ENCODE results near the gene MMP24OS. TPM values are rescaled to one million over a fixed set of nuclear protein-coding genes. Genes with fewer than 3 reads are reported as not detected.

Gene MMP24OS
- total RNA-seq, 3 donors from 2014 or later, result 90.9 to 156 (median 124) TPM

DNA sequence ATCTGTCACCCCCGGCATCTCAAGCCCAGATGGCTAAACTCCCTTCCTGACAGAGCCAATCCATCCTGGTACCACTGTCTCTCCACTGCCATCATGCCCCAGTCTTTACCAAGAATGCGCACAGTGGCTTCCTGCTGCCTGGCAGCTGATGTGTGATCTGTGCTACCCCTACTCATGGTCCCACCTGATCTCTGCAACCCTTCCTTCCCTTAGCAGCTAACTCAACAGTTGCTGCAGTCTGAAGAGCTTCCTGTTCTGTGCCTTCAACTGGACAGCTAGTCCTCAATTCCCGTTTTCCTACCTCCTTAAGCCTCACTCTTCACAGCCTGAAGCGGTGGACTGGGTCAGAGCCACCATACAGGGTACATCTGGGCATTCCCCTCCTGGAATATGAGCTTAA lies 21.9 kb upstream of the MMP24OS start:
- Histone ChIP-seq H3K4me3 (no peak overlapping the region), H3K9me3 (no peaks in the 10 kb centered on the region), H3K36me3 (ENCODE audit: low read depth) (no peaks in the 10 kb centered on the region), H3K4me1 (ENCODE audit: low read depth) (no peaks in the 10 kb centered on the region)
- no peak for ATAC-seq
- no peak for DNase-seq
- intact Hi-C loops (cut with DNase I, micrococcal nuclease), result loop anchor here (5.0 kb wide), 2 partner anchors 138 to 148 kb away; partner anchors contain the start of gene GDF5 (in 1 of the 2)
- TF ChIP-seq, protein P1, sequence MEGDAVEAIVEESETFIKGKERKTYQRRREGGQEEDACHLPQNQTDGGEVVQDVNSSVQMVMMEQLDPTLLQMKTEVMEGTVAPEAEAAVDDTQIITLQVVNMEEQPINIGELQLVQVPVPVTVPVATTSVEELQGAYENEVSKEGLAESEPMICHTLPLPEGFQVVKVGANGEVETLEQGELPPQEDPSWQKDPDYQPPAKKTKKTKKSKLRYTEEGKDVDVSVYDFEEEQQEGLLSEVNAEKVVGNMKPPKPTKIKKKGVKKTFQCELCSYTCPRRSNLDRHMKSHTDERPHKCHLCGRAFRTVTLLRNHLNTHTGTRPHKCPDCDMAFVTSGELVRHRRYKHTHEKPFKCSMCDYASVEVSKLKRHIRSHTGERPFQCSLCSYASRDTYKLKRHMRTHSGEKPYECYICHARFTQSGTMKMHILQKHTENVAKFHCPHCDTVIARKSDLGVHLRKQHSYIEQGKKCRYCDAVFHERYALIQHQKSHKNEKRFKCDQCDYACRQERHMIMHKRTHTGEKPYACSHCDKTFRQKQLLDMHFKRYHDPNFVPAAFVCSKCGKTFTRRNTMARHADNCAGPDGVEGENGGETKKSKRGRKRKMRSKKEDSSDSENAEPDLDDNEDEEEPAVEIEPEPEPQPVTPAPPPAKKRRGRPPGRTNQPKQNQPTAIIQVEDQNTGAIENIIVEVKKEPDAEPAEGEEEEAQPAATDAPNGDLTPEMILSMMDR (IDR thresholded peaks at IDR 0.05), result no peak

DNA sequence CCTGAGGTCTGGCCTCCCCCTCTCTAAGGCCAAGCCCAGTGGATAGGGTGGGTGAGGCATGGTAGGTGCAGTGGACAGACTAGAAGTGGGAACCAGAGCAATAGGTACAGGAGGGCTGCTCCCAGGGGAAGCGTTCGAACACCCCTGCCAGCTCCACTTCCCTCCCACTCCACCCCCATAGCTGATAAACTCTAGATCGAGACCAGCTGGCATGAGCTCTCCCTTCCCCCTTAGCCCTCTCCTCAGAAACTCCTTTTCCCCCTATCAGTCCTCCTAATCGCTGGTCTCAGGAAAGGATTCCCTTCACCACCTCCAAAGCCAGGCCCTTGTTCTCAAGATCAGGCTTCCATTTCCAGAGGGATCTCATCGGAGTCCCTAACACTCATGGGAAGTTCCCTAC lies 20.3 kb upstream of the MMP24OS start:
- Histone ChIP-seq H3K4me3 (no peak overlapping the region), H3K4me1 (ENCODE audit: low read depth) (no peaks in the 10 kb centered on the region), H3K36me3 (ENCODE audit: low read depth) (no peaks in the 10 kb centered on the region), H3K9me3 (no peaks in the 10 kb centered on the region)
- DNase-seq, result no peak
- intact Hi-C loops (cut with DNase I, micrococcal nuclease), result no loop called here
- no peak for ATAC-seq
- TF ChIP-seq, protein P1 (IDR thresholded peaks at IDR 0.05), result no peak

DNA sequence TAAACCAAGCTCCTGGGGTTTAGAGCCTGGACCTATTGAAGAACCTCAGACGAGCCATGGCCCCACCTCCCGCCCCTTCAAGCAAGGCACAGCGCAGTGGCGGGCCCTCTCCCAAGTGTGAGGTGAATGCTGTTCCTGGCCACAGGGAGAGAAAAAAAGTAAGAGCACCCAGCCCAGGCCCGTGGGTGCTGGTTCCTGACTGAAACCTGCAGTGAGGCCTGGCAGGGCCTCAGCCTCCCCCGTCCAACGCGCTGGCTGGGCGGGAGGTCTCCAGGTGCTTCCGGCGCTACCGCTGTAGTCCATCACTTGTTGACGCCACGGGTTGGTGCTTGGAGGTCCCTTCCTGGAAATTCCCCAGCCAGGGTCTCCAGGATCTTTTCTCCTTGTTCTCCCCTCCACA lies 19.8 kb upstream of the MMP24OS start:
- H3K4me3 ChIP-seq, result no peak overlapping the region
- DNase-seq (no peak), ATAC-seq (no peak)
- no peaks in the 10 kb centered on the region for H3K36me3 ChIP-seq (ENCODE audit: low read depth)
- intact Hi-C loops (cut with DNase I, micrococcal nuclease), result no loop called here
- H3K9me3 ChIP-seq, result no peaks in the 10 kb centered on the region
- H3K4me1 ChIP-seq (ENCODE audit: low read depth), result no peaks in the 10 kb centered on the region
- TF ChIP-seq, protein P1 (IDR thresholded peaks at IDR 0.05), result no peak

DNA sequence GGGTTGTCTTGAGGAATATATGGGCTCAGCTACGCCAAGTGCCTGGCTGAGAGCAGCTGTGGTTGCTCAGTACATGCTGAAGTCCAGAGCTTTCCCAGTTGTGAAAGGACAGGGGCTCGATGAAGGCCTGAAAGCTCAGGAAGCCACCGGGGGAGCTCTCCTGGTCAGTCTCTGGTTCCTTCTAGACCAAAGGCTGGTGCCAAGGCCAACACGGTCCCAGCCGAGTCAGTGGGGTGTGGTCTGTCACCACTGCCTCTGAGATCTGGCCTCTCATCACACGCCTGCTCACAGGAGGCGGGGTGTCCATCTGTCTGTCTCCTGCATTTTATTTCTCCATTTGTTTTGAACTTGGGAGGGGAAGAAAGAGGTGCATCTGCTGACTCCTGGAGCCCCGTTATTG lies 19.2 kb upstream of the MMP24OS start:
- no peaks in the 10 kb centered on the region for H3K9me3 ChIP-seq
- no peak overlapping the region for H3K4me3 ChIP-seq
- TF ChIP-seq, protein P1 (IDR thresholded peaks at IDR 0.05), result no peak
- ATAC-seq (peak; percentile 49), DNase-seq (peak in 1 of 3 donors; percentile 36)
- intact Hi-C loops (cut with DNase I, micrococcal nuclease), result no loop called here
- no peaks in the 10 kb centered on the region for H3K4me1 ChIP-seq (ENCODE audit: low read depth)
- no peaks in the 10 kb centered on the region for H3K36me3 ChIP-seq (ENCODE audit: low read depth)

DNA sequence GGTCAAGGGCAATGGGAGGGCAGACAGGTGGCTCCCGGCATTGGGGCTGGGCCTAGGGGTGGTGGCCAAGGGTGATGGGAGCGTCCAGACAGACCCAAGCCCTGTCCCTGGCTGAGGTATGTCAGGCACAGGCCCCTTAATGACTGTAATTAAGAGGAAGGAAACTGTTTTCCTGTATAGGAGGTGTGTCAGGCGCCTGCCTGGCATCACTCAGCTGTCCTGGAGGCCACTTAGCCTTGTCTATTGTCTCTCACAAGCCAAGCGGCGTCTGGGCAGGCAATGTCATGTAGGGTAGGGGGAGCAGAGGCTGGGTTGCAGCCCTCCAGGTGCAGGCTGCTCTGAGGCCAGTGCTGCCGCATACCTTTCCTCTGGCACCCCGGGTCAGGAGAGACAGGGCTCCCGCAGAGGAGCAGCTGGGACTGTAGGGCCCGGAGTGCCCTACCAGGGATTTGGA lies 18.2 kb upstream of the MMP24OS start:
- DNase-seq, result peak in 1 of 3 donors; percentile 35
- peak; percentile 15 for ATAC-seq
- Histone ChIP-seq H3K9me3 (no peaks in the 10 kb centered on the region), H3K4me3 (no peak overlapping the region), H3K4me1 (ENCODE audit: low read depth) (no peaks in the 10 kb centered on the region), H3K36me3 (ENCODE audit: low read depth) (no peaks in the 10 kb centered on the region)
- intact Hi-C loops (cut with DNase I, micrococcal nuclease), result no loop called here
- TF ChIP-seq, protein P1 (IDR thresholded peaks at IDR 0.05), result no peak

DNA sequence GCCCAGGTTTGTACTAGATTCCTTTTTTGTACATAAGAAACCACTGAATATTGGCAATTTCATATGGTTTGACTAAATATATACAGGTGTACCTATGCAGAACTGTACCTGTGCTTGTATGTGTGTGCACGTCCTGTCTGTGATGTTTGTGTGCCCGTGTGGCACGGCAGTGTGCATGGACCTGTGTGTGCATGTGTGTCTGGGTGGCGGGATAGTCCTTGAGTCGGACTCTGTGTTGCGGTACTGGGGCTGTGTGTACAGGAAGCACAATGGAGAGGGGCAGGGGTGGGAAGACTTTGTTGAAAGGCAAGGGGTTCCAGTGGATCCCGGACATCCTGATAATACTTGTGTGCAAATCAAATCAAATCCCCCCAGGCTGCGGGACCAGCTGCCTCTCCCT lies 17.8 kb upstream of the MMP24OS start:
- Histone ChIP-seq H3K9me3 (no peaks in the 10 kb centered on the region), H3K4me1 (ENCODE audit: low read depth) (no peaks in the 10 kb centered on the region), H3K36me3 (ENCODE audit: low read depth) (no peaks in the 10 kb centered on the region), H3K4me3 (no peak overlapping the region)
- no peak for DNase-seq
- intact Hi-C loops (cut with DNase I, micrococcal nuclease), result no loop called here
- TF ChIP-seq, protein P1 (IDR thresholded peaks at IDR 0.05), result no peak
- no peak for ATAC-seq
